Retinal pigment epithelial cell (primary cell): ENCODE data around the gene WDR27.

ENCODE experiments used
- DNase-seq: peaks from one replicate; pipeline ENCODE4 v3.0.0-alpha.2; 2010; ENCODE audit warnings: low read depth
- H3K4me3 ChIP-seq: 2 replicates; pipeline ENCODE4 v1.5.1; 2011; ENCODE audit warnings: mild to moderate bottlenecking, low read length, control low read depth, moderate library complexity
- CTCF ChIP-seq: conservative IDR thresholded peaks from 2 replicates; pipeline ENCODE4 v1.5.1; 2011; ENCODE audit warnings: low read depth, low read length, control low read depth, inconsistent platforms

The WDR27 gene

GRCh38 chr6:169501128-169501527 is 200.7 kb downstream of the WDR27 start:
- no peak for TF ChIP-seq CTCF
- no peak for DNase-seq
- H3K4me3 ChIP-seq, result no peak overlapping the region

DNA sequence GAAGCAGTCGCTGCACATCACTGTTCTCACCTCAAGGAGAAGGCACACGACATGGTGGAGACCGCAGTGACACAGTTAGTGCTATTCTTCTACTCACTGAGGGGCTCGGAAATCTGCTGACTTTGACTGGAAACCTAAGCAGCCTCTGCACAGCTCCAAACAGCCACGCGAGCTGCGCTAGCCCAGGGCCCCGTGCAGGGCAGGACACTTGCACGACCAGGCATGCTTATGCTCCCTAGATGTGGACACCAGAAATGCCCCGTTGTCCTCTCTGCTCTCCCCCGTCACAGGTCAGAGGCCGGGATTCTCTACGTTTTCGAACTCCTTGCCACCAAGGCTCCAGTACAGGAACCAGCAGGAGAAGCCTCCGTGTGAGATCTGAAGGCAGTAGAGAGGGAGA is 201.1 kb downstream of the WDR27 start:
- H3K4me3 ChIP-seq, result no peak overlapping the region
- DNase-seq, result no peak
- TF ChIP-seq CTCF, result no peak

DNA sequence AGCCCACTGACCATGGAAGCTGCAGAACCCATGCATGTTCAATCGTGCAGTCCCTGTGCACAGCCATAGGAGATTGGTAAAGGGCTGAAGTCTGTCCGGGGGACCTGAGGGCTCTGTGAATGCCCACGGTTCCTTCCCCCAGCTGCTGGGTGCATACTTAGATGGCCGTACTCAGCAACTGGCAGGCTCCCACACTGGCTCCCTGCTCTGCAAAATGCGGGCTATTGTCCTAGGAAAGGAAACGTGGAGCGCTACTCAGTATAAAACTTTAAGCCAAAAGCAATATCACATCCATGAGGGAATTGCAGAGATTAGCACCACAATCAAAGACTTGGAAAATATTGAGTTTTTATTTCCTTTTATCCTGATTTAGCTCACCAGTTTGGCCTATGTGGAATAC is 202.0 kb downstream of the WDR27 start:
- DNase-seq, result no peak
- no peak for TF ChIP-seq CTCF
- no peak overlapping the region for H3K4me3 ChIP-seq

GRCh38 chr6:169498916-169499513 is 202.8 kb downstream of the WDR27 start:
- no peak for DNase-seq
- no peak for TF ChIP-seq CTCF
- H3K4me3 ChIP-seq, result no peak overlapping the region

GRCh38 chr6:169495601-169496000 is 206.2 kb downstream of the WDR27 start:
- TF ChIP-seq CTCF, result no peak
- no peak overlapping the region for H3K4me3 ChIP-seq
- DNase-seq, result no peak

- no peak for TF ChIP-seq CTCF
These were observed 207.8 kb downstream of the WDR27 start for GRCh38 chr6:169494038-169494437.

DNA sequence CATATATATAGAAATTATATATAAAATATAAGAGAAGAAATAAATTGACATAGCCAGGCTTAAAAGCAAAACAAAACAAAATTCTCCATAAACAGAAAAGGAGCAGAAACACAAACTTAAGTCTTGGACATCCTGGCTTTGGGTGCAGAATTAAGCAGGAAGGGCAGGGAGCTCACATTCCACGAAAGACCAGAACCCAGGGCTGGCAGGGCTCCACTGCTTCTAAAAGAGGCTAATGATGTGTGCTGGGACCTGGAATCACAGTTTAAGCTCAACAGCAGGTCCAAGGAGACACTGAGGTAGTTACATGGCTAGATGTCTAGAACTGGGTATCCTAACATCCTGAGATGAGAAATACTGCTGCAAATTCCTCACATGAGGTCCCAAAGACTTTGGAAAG is 210.3 kb downstream of the WDR27 start:
- DNase-seq, result no peak
- no peak for TF ChIP-seq CTCF
- H3K4me3 ChIP-seq, result no peak overlapping the region

More at GRCh38 chr6:169494038-169494437, 207.8 kb downstream of the WDR27 start:
- DNase-seq, result no peak
- no peak overlapping the region for H3K4me3 ChIP-seq
